H9 (cell line): ENCODE results near the gene DAZAP1. TPM values are rescaled to one million over a fixed set of nuclear protein-coding genes. Genes with fewer than 3 reads are reported as not detected.

ENCODE experiments used
- DNase-seq: peaks from one replicate; pipeline ENCODE4 v3.0.0-alpha.2; 2017
- H2AFZ ChIP-seq: one replicate; pipeline ENCODE4 v1.6.1; 2013; ENCODE audit warnings: mild to moderate bottlenecking, low read length, control low read depth, moderate library complexity
- H2AK5ac ChIP-seq: 2 replicates; pipeline ENCODE4 v1.6.1; 2013; ENCODE audit warnings: low read length, control low read depth, mixed read lengths; ENCODE audit not compliant: insufficient read length
- H2BK120ac ChIP-seq: one replicate; pipeline ENCODE4 v1.6.1; 2013; ENCODE audit warnings: low read depth, mild to moderate bottlenecking, low read length, control low read depth, inconsistent platforms; ENCODE audit not compliant: poor library complexity, severe bottlenecking
- H2BK12ac ChIP-seq: 2 replicates; pipeline ENCODE4 v1.6.1; 2013; ENCODE audit warnings: low read length, control low read depth, mixed read lengths, low read depth; ENCODE audit not compliant: insufficient read length
- H2BK15ac ChIP-seq: 2 replicates; pipeline ENCODE4 v1.6.1; 2013; ENCODE audit warnings: low read depth, low read length, control low read depth
- H2BK20ac ChIP-seq: one replicate; pipeline ENCODE4 v1.6.1; 2013; ENCODE audit warnings: low read depth, mild to moderate bottlenecking, low read length, control low read depth, inconsistent platforms; ENCODE audit not compliant: poor library complexity, severe bottlenecking
- H2BK5ac ChIP-seq: 2 replicates; pipeline ENCODE4 v1.6.1; 2013; ENCODE audit warnings: low read length, control low read depth, mixed read lengths; ENCODE audit not compliant: insufficient read length
- H3K14ac ChIP-seq: 2 replicates; pipeline ENCODE4 v1.6.1; 2013; ENCODE audit warnings: low read length, control low read depth; ENCODE audit not compliant: insufficient read depth
- H3K18ac ChIP-seq: 2 replicates; pipeline ENCODE4 v1.6.1; 2013; ENCODE audit warnings: low read depth, mild to moderate bottlenecking, mixed read lengths, low read length, control low read depth; ENCODE audit not compliant: insufficient read length
- H3K23ac ChIP-seq: 2 replicates; pipeline ENCODE4 v1.6.1; 2013; ENCODE audit warnings: low read length, control low read depth, mixed read lengths, low read depth; ENCODE audit not compliant: insufficient read length
- H3K23me2 ChIP-seq: 2 replicates; pipeline ENCODE4 v1.6.1; 2013; ENCODE audit warnings: low read depth, mild to moderate bottlenecking, mixed read lengths, low read length, control low read depth; ENCODE audit not compliant: insufficient read length, poor library complexity, severe bottlenecking
- H3K27ac ChIP-seq: 2 replicates; pipeline ENCODE4 v1.5.1; 2013; ENCODE audit warnings: low read length, control low read depth, mixed read lengths, low read depth; ENCODE audit not compliant: insufficient read length
- H3K27me3 ChIP-seq: 2 replicates; pipeline ENCODE4 v1.6.1; 2013; ENCODE audit warnings: low read length, control low read depth, inconsistent platforms; ENCODE audit not compliant: insufficient read depth
- H3K4ac ChIP-seq: 2 replicates; pipeline ENCODE4 v1.6.1; 2013; ENCODE audit warnings: low read depth, mild to moderate bottlenecking, control low read depth, inconsistent platforms, low read length, moderate library complexity
- H3K4me1 ChIP-seq: 2 replicates; pipeline ENCODE4 v1.6.1; 2013; ENCODE audit warnings: low read length, control low read depth, inconsistent platforms; ENCODE audit not compliant: insufficient read depth
- H3K4me2 ChIP-seq: 2 replicates; pipeline ENCODE4 v1.6.1; 2013; ENCODE audit warnings: low read length, control low read depth, mixed read lengths; ENCODE audit not compliant: insufficient read length, insufficient read depth
- H3K56ac ChIP-seq: 2 replicates; pipeline ENCODE4 v1.6.1; 2013; ENCODE audit warnings: low read depth, mild to moderate bottlenecking, mixed read lengths, low read length, control low read depth; ENCODE audit not compliant: insufficient read length
- H3K79me1 ChIP-seq: 2 replicates; pipeline ENCODE4 v1.6.1; 2013; ENCODE audit warnings: low read depth, mild to moderate bottlenecking, moderate library complexity, low read length, control low read depth, inconsistent platforms; ENCODE audit not compliant: insufficient read depth, poor library complexity, severe bottlenecking
- H3K79me2 ChIP-seq: 2 replicates; pipeline ENCODE4 v1.6.1; 2013; ENCODE audit warnings: low read length, control low read depth, inconsistent platforms; ENCODE audit not compliant: insufficient read depth
- H3K9ac ChIP-seq: 2 replicates; pipeline ENCODE4 v1.6.1; 2013; ENCODE audit warnings: low read length, control low read depth, mixed read lengths; ENCODE audit not compliant: insufficient read length; ENCODE audit errors: extremely low read depth
- H3K9me3 ChIP-seq: one replicate; pipeline ENCODE4 v1.6.1; 2013; ENCODE audit warnings: low read depth, low read length, inconsistent platforms; ENCODE audit not compliant: control insufficient read depth
- H3T11ph ChIP-seq: one replicate; pipeline ENCODE4 v1.6.1; 2013; ENCODE audit warnings: mild to moderate bottlenecking, low read length, control low read depth, inconsistent platforms
- H4K20me1 ChIP-seq: one replicate; pipeline ENCODE4 v1.6.1; 2013; ENCODE audit not compliant: control insufficient read depth, insufficient read length, insufficient read depth
- H4K5ac ChIP-seq: 2 replicates; pipeline ENCODE4 v1.6.1; 2013; ENCODE audit warnings: low read depth, mild to moderate bottlenecking, mixed read lengths, low read length, control low read depth; ENCODE audit not compliant: insufficient read length
- H4K8ac ChIP-seq: replicated peaks from 2 replicates; pipeline ENCODE4 v1.6.1; 2013; ENCODE audit warnings: low read length, control low read depth, mixed read lengths, low read depth; ENCODE audit not compliant: insufficient read length
- H4K91ac ChIP-seq: 2 replicates; pipeline ENCODE4 v1.6.1; 2013; ENCODE audit warnings: low read depth, mild to moderate bottlenecking, moderate library complexity, mixed read lengths, low read length, control low read depth; ENCODE audit not compliant: insufficient read length
- H3K27ac Mint-ChIP-seq, 3 experiments: 2 replicates in 2 of 3; 3 replicates in 1 of 3; pipeline ENCODE4 v1.8.0; 2020 to 2021; ENCODE audit warnings: mixed read lengths in 3 of 3, mild to moderate bottlenecking in 1 of 3, moderate library complexity in 1 of 3
- H3K27me3 Mint-ChIP-seq: 2 replicates; pipeline ENCODE4 v1.8.0; 2021; ENCODE audit warnings: low read depth, mild to moderate bottlenecking, moderate library complexity, mixed read lengths
- H3K36me3 Mint-ChIP-seq, 3 experiments: 2 replicates in 2 of 3; 3 replicates in 1 of 3; pipeline ENCODE4 v1.8.0; 2020 to 2021; ENCODE audit warnings: low read depth in 3 of 3, mixed read lengths in 3 of 3; ENCODE audit not compliant: insufficient read depth in 1 of 3
- H3K4me1 Mint-ChIP-seq, 2 experiments: 2 replicates each; pipeline ENCODE4 v1.8.0; 2020; ENCODE audit warnings: mixed read lengths in 2 of 2
- H3K4me3 Mint-ChIP-seq, 2 experiments: 2 replicates in 1 of 2; 3 replicates in 1 of 2; pipeline ENCODE4 v1.8.0; 2020 to 2021; ENCODE audit warnings: mild to moderate bottlenecking in 2 of 2, mixed read lengths in 2 of 2, moderate library complexity in 1 of 2
- H3K9me3 Mint-ChIP-seq, 2 experiments: 2 replicates in 1 of 2; 3 replicates in 1 of 2; pipeline ENCODE4 v1.8.0; 2020; ENCODE audit warnings: mild to moderate bottlenecking in 2 of 2, mixed read lengths in 2 of 2, moderate library complexity in 1 of 2
- WGBS: extraction: QIAGEN DNeasy Blood & Tissue Kit; methylation state at CpG from one replicate; pipeline ENCODE4 v1.1.7; 2013; ENCODE audit warnings: missing lambda C conversion rate, low lambda C conversion rate, mixed read lengths; ENCODE audit not compliant: insufficient read length; ENCODE audit errors: extremely low coverage; 5-methylcytosine and 5-hydroxymethylcytosine counted together
- total RNA-seq: library from RNA; stranded (reverse); gene quantifications from 2 replicates; pipeline ENCODE4 v1.2.1, GENCODE V29; 2021
- TF ChIP-seq, protein P1 (sequence below): fragments of 200-600 bp; sonication (generic); conservative IDR thresholded peaks from 3 replicates; pipeline ENCODE4 v1.8.0; 2021; ENCODE audit warnings: antibody characterized with exemption, mild to moderate bottlenecking

The DAZAP1 gene
- total RNA-seq, 1 experiment from 2014 or later: 265 TPM

DNA sequence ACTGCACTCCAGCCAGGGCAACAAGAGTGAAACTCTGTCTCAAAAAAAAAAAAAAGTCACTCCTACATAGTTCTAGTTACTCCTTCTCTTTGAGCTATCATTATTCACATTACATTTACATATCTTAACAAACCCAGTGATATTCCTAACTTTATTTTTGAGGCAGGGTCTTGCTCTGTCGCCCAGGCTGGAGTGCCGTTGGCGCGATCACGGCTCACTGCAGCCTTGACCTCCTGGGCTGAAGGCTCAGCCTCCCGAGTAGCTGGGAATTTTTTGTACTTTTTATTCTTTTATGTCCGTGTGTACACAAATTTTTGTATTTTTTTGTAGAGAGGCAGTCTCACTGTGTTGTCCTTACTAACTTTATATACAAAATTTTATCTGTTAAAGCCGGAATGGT is 30.2 kb downstream of the DAZAP1 start:
- no peaks in the 10 kb centered on the region for H3K9me3 Mint-ChIP-seq
- H3K23me2 ChIP-seq: peaks cover 5% of the 10 kb centered on the region
- no peak overlapping the region for H2BK5ac ChIP-seq
- H4K20me1 ChIP-seq: no peaks in the 10 kb centered on the region
- H3K4me3 Mint-ChIP-seq: peak overlapping the region; percentile 96 to 98
- no peak overlapping the region for H4K5ac ChIP-seq
- TF ChIP-seq, protein P1, sequence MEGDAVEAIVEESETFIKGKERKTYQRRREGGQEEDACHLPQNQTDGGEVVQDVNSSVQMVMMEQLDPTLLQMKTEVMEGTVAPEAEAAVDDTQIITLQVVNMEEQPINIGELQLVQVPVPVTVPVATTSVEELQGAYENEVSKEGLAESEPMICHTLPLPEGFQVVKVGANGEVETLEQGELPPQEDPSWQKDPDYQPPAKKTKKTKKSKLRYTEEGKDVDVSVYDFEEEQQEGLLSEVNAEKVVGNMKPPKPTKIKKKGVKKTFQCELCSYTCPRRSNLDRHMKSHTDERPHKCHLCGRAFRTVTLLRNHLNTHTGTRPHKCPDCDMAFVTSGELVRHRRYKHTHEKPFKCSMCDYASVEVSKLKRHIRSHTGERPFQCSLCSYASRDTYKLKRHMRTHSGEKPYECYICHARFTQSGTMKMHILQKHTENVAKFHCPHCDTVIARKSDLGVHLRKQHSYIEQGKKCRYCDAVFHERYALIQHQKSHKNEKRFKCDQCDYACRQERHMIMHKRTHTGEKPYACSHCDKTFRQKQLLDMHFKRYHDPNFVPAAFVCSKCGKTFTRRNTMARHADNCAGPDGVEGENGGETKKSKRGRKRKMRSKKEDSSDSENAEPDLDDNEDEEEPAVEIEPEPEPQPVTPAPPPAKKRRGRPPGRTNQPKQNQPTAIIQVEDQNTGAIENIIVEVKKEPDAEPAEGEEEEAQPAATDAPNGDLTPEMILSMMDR: no peak
- no peak overlapping the region for H3K4me2 ChIP-seq
- no peaks in the 10 kb centered on the region; the same call in 1 of the 2 replicates for H3K27me3 Mint-ChIP-seq
- no peak overlapping the region for H2AFZ ChIP-seq
- H3K79me2 ChIP-seq: peaks cover 11% of the 10 kb centered on the region; the same call in 1 of the 2 replicates
- H3K4ac ChIP-seq: no peak overlapping the region
- H2BK120ac ChIP-seq: no peak overlapping the region
- no peaks in the 10 kb centered on the region for H3K9me3 ChIP-seq
- H3K27me3 ChIP-seq: no peaks in the 10 kb centered on the region
- H3K27ac ChIP-seq: no peak overlapping the region
- H2BK12ac ChIP-seq: no peak overlapping the region
- H3K79me1 ChIP-seq: peaks cover 12% of the 10 kb centered on the region
- peaks cover 0 to 20% of the 10 kb centered on the region in 2 experiments for H3K4me1 Mint-ChIP-seq
- H4K91ac ChIP-seq: no peak overlapping the region
- H2BK15ac ChIP-seq: no peak overlapping the region
- H4K8ac ChIP-seq: no peak overlapping the region
- peaks cover 35 to 58% (median 53%) of the 10 kb centered on the region in 3 experiments for H3K36me3 Mint-ChIP-seq
- no peak overlapping the region for H2BK20ac ChIP-seq
- H3K18ac ChIP-seq: no peak overlapping the region
- H2AK5ac ChIP-seq: no peak overlapping the region
- no CpG with 5 or more reads among the region's 8 CpGs for whole genome bisulfite sequencing
- H3K23ac ChIP-seq: no peak overlapping the region
- H3K4me1 ChIP-seq: no peaks in the 10 kb centered on the region
- H3K27ac Mint-ChIP-seq: peak overlapping the region in 2 of 3 experiments; percentile 44 to 55; a peak in 2 of 7 replicates
- H3K56ac ChIP-seq: no peak overlapping the region
- no peak for DNase-seq
- H3K14ac ChIP-seq: no peak overlapping the region
- no peak overlapping the region for H3K9ac ChIP-seq
- H3T11ph ChIP-seq: no peak overlapping the region
